ENCODE results near the gene OR4P4.

OR4P4 gene

DNA sequence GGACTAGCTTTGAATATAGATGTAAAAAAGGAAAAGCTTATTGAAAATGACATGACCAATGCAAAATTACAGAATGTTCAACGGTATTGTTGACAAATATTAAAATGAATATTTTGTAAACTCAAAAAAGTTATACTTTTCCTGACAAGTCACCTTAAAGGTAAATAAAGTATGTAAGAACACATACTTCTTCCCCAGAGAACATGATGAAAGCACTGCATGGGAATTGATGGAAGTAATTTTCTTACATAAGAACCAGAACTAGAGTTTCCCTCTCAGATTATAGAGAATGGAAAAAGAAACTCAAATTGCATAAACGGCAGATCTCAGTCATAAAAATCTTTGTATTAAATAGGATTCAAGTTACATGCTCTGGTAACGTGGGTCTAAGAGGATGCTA lies at the start of gene OR4P4:
TSS of gene OR4P4 (plus strand) at position 301 of the 400 bp plus-strand sequence.
- no peak for DNase-seq

GRCh38 chr11:55607545-55607944 lies 27.4 kb upstream of the OR4P4 start, which contains the start of gene OR4C11:
TSS of gene OR4C11 (minus strand) at chr11:55607645. CDS start at chr11:55604373, 3,272 bp downstream.
- no peak for DNase-seq

DNA sequence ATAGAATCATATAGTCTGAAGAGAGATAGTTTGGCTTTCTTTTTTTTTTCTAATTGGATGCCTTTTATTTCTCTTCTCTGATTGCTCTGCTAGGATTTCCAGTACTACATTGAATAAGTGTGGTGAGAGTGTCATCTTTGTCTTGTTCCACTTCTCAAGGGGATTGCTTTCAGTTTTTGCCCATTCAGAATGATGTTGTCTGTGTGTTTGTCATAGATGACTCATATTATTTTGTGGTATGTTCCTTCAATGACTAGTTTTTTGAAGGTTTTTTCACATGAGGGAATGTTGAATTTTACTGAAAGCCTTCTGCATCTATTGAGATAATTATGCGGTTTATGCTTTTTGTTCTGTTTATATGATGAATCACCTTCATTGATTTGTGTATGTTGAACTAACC lies 10.4 kb upstream of the OR4P4 start:
- no peak for DNase-seq

GRCh38 chr11:55648027-55648426 lies 13.1 kb downstream of the OR4P4 start, which contains the start of gene OR4S2:
TSS of gene OR4S2 (plus strand) at chr11:55648327. CDS start at chr11:55650904, 2,577 bp downstream.
- DNase-seq: no peak

DNA sequence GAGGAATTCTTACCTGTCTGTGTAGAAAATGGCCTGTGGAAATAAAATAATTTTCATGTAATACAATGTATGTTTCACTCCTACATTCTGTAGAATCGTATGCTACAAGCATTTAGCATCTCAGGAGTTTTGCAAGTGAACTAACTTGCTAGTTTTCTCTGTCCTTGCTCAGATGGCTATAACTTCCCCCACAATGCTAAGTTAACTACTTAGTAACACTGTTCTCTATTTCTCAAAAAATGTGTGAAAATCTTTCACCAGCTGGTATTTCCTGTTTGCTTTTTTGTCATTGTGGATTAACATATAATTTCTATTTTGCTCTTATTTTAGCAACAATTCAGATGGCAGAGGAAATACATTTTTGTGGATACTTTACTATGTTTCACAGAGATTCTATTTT lies 17.6 kb downstream of the OR4P4 start:
- no peak for DNase-seq

DNA sequence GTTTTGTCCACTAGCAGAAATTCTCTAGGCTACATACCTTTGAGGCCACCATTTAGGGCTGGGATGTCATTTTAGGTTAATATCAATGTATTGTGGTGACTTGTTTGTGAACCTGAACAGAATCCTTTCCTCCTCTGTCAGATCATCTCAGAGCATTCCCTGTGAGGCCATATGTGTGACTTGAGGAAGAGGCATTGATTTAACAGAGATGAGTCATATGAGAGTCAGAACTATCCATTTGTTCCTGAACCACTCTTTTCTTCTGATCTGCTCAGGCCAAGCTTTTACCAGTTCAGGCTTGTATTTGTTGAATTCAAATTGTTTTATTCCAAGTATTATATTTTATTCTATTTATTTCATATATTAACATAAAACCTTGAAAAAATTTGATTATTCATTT lies 20.2 kb downstream of the OR4P4 start:
- DNase-seq: no peak

DNA sequence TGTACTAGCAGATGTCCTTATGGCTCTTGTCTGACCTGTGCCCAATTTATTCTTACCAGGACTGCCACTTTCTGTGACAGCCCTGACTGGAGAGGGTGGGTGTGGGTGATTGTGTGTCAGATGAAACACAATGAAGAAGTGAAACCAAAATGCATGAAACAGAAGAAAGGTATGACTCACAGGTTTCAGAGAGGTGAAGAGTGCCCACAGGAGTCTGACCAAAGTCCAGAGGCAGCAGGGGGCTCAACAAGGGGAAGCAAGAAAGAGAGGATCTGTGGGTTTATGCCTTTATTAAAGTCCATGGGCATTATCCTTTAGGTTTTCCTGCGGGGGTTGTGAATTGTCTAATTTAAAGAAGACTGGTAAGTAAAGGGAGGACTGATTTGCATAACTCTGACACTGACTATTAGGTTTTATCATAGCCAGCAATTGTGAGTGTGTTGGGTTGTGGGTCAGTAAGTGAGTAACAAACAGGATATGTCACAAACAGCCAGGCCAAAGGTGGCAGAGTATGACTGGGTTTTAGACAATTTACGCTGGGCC lies 23.2 kb downstream of the OR4P4 start:
- no peak for DNase-seq

DNA sequence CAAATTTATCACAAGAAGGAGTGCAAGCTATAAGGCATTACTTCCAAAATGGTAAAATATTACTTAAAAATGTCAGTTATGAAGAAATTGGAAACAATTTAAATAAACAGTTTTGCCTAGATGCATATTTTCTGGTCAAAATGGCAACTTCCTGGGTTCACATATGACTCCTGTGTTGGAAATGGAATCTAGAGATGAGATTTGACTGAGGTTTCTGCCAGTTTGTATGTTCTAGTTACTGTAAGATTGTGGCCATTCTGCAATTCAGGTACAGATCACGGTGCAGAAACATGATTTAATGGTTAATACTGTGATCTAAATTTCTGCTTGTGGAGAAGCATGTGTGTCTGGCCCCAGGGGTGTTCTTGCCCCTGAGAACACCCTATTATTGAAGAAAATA lies 23.7 kb downstream of the OR4P4 start:
- no peak for DNase-seq

GRCh38 chr11:55661901-55662300 lies 27.0 kb downstream of the OR4P4 start, which contains the start of gene OR4C6:
TSS of gene OR4C6 (plus strand) at chr11:55662201. CDS start at chr11:55665167, 2,966 bp downstream.
- no peak for DNase-seq

- no peak for DNase-seq
Observed at GRCh38 chr11:55669376-55669775, 34.5 kb downstream of the OR4P4 start.

GRCh38 chr11:55673860-55674259 lies 38.9 kb downstream of the OR4P4 start:
- DNase-seq: no peak

Measured in NCI-H345 (cell line).